Measurements from ENCODE around the gene GSG1L2.

GRCh38 chr17:9783050-9783449 is 38.8 kb downstream of the GSG1L2 start:
- TF ChIP-seq CTCF (IDR thresholded peaks at IDR 0.05) (no peak), POLR2A (IDR thresholded peaks at IDR 0.05) (no peak)
